GM19023 (cell line): ENCODE data around the gene SOX11.

Experiments used
- ATAC-seq: cut with Tn5 transposase; IDR thresholded peaks from one replicate; pipeline ENCODE4 v1.9.1; 2021; ENCODE audit warnings: mild to moderate bottlenecking, moderate library complexity; ENCODE audit not compliant: unreplicated experiment

The SOX11 gene

GRCh38 chr2:5691221-5691984 is 781 bp upstream of the SOX11 start:
- no peak for ATAC-seq

GRCh38 chr2:5692561-5693286 is 540 bp downstream of the SOX11 start:
- no peak for ATAC-seq

DNA sequence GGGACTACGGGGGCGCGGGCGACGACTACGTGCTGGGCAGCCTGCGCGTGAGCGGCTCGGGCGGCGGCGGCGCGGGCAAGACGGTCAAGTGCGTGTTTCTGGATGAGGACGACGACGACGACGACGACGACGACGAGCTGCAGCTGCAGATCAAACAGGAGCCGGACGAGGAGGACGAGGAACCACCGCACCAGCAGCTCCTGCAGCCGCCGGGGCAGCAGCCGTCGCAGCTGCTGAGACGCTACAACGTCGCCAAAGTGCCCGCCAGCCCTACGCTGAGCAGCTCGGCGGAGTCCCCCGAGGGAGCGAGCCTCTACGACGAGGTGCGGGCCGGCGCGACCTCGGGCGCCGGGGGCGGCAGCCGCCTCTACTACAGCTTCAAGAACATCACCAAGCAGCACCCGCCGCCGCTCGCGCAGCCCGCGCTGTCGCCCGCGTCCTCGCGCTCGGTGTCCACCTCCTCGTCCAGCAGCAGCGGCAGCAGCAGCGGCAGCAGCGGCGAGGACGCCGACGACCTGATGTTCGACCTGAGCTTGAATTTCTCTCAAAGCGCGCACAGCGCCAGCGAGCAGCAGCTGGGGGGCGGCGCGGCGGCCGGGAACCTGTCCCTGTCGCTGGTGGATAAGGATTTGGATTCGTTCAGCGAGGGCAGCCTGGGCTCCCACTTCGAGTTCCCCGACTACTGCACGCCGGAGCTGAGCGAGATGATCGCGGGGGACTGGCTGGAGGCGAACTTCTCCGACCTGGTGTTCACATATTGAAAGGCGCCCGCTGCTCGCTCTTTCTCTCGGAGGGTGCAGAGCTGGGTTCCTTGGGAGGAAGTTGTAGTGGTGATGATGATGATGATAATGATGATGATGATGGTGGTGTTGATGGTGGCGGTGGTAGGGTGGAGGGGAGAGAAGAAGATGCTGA is 1.4 kb downstream of the SOX11 start:
- no peak for ATAC-seq

DNA sequence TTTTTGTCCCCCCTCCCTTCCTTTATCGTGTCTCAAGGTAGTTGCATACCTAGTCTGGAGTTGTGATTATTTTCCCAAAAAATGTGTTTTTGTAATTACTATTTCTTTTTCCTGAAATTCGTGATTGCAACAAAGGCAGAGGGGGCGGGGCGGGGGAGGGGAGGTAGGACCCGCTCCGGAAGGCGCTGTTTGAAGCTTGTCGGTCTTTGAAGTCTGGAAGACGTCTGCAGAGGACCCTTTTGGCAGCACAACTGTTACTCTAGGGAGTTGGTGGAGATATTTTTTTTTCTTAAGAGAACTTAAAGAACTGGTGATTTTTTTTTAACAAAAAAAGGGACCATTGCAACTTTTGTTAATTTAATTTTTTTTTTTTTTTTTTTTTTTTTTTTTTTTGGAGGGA is 2.1 kb downstream of the SOX11 start:
- ATAC-seq = no peak

- no peak for ATAC-seq
These were observed 3.6 kb downstream of the SOX11 start for GRCh38 chr2:5695654-5696403.

DNA sequence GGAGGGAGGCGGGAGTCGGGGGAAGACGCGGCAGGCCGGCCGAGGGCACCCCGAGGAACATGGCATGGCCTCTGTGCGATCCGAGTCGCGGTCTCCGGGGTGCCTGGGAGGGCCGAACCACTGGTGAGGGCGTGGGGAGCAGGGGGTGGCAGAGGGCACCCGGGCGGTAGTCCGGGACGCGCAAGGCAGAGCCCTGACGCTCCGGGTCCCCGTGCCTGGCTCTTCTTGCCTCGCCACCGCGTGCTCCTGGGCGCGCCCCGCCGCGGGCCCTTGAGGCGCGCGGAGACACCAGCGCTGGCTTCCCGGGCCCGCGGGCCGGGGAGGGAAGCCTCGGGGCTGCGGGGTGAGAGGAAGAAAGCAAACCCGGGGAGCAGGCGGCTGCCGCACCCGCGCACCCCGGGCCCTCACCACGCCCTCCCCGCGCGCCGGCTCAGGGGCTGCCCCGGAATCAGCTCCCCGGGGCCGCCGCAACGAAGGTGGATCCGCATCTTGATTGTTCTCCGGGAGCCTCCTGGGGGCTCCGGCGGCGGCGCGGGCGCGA is 4.3 kb downstream of the SOX11 start:
- no peak for ATAC-seq

GRCh38 chr2:5696945-5697521 is 4.8 kb downstream of the SOX11 start:
- ATAC-seq = no peak

DNA sequence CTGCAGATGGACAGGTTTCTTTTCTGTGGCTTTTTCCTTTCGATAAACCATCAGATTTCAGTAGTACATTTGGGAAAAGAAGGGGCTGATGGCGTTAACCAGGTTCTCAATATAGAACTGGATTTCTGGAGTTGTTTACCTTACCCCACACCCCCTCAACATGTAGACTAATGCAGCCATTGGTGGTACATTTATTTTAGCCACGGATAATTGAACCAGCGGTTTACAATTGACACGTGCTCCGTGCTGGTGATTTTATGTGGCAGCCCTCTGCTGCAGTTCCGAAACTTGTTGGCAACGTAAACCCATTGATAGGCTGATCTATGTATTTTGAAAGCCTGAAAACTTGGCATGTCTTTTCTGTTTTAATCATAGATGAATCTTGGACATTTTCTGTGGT is 5.4 kb downstream of the SOX11 start:
- no peak for ATAC-seq

- ATAC-seq = no peak
These were observed 6.0 kb downstream of the SOX11 start for GRCh38 chr2:5698134-5698533.

DNA sequence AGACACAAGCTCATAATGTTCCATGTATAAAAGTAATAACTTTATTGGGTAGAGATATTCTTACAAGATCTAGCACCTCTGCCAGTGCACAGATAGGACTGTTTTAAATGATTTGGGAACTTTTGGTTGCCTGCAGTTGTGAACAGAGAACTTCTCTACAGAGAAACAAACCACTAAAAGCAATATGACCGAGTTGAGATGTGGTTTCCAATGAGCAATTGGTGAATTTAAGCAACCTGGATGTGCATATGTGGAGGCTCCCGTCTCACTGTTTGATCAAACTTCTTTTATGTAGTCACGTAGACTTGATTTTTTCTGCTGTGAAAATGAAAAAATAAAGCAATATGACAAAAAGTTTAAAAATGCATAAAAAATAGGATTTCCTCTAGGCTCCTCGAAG is 7.8 kb downstream of the SOX11 start:
- ATAC-seq = no peak

DNA sequence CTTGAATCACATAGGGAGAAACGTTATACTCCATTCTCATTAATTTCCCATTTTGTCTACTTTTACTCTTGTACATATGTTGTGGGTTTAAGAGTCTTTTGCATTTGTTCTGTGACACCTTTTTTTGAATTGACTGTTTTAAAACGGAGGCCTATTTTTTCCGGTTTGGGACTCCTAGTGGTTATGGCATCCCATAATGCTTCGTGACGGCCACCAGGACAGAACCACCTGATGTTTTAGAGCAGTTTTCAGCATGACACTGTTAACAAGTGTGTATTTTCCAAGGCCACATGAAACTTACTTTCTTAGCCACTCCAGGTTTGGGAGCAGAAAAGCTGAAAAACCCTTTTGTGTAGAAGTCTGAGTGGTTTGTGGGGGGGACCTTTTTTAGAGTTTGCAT is 8.4 kb downstream of the SOX11 start:
- no peak for ATAC-seq

DNA sequence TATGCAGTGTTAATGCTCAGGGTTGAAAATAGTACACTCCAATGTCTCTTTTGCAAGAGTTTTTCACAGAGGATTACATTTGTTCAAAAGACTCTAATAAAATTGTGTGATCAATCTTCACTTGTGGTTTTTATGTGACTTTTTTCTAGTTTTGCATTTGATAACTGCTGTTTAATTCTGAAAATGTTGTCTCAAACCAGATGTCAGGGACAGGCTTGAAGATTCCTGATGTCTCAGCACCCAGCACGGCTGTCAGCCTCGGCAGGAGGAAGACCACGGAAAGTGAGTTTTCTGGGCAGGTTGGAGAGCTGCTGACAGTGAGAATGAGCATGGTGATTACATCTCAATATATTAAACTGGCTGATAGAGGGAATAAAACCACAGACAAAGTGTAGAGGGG is 9.1 kb downstream of the SOX11 start:
- ATAC-seq = no peak

DNA sequence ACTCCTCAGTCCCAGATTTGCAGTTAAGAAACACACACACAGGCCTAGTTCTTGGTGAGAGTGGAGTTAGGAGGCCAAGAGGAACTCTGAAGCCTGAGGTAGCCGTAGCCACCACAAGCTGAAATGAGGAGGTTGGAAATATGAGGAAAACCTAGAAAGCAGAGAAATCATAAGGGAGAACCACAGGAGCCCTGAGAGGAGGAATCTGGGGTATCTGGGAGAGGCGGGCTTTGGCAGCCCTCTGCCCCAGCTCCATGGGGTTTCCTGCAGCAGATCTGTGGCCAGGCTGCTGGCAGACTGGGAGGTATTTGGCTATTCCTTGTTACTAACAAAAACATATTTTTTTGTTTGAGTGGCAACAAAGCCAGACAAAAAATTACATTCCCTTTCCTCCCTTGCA is 11.0 kb downstream of the SOX11 start:
- ATAC-seq = no peak

DNA sequence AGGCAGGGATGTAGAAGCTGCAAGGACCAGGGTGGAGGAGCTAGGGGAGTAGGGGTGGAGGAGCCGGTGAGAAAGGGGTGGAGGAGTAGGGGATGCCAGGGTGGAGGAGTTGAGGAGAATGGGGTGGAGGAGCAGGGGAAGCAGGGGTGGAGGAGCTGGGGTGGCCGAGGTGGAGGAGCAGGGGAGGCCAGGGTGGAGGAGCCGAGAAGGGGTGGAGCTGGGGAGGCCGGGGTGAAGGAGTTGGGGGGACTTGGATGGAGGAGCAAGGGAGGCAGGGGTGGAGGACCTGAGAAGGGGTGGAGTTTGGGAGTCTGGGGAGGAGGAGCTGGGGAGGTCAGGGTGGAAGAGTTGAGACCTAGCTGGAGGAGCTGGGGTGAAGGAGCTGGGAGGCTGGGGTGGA is 13.3 kb downstream of the SOX11 start:
- no peak for ATAC-seq

GRCh38 chr2:5706717-5707455 is 14.7 kb downstream of the SOX11 start:
- no peak for ATAC-seq

DNA sequence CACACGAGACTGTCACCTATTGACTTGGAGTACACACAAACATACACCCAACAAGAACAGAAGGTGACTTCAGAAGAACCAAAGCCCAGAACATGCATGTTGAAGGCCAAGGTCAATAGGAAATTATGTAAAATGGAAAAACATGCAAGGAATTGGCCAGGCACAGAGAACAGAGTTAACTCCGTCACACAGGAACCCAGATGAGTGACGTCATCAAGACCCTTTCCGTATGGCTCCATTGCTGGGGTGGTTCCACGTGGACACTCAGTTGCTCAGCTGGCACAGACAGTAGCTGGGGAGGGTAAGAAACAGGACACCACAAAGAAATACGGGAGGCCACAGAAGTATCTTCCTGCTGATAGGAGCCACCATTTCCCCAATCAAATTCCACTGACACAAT is 18.4 kb downstream of the SOX11 start:
- ATAC-seq = no peak

DNA sequence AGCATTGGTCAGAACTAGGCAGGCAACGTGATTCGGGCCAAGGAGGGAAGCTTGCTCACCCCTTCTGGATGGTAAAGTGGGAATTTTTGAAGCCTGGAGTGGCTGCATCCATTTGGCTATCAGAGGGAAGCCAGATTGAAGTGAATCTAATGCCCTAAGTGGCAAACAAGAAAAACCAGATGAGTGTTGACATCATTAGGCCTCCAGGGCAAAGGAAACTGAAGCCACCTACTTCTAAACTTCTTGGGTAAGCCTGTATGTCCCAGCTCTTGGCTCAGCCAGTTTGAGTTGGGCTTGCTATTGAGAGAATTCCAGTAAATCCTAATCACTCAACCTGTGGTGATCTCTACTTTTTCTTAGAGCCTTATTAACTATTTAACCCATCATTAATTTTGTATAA is 20.9 kb downstream of the SOX11 start:
- ATAC-seq = no peak

- ATAC-seq = no peak
These were observed 27.6 kb downstream of the SOX11 start for GRCh38 chr2:5719629-5720334.

DNA sequence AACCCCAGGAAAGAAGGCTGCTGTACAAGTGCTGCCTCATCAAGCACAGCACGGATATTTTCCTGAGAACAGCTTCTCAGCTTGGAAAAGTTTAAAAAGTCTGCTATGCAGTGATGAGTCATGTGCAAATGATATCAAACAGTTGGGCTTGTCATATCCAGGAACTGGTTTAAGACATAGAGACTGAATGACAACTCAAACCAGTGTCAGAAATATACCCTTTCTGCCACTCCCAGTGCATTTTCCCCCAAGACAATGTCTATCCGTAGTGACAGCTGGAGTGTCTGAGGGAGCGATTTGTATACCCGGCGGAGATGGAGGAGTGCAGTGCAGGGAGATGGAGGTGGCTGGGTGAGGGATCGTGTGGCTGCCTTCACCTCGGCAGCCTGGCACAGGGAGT is 28.2 kb downstream of the SOX11 start:
- no peak for ATAC-seq
